GM12878 (cell line): ENCODE results near the gene BORCS6. TPM values are rescaled to one million over a fixed set of nuclear protein-coding genes. Genes with fewer than 3 reads are reported as not detected.

Source experiments
- ATF2 ChIP-seq: IDR thresholded peaks from 2 replicates; pipeline ENCODE4 v1.6.1; 2012; ENCODE audit warnings: low read length, inconsistent platforms
- BHLHE40 ChIP-seq, 2 experiments: fragments of 450-650 bp in 1 of 2; IDR thresholded peaks; 2 replicates each; pipeline ENCODE4 v1.6.1; 2011 to 2017; ENCODE audit warnings: low read depth in 2 of 2, borderline replicate concordance in 1 of 2, improper control_type of control experiment in 1 of 2, low read length in 1 of 2, mild to moderate bottlenecking in 1 of 2
- CBFB ChIP-seq: IDR thresholded peaks from 2 replicates; pipeline ENCODE4 v1.6.1; 2016; ENCODE audit warnings: antibody characterized with exemption, low read depth
- CREM ChIP-seq: IDR thresholded peaks from 2 replicates; pipeline ENCODE4 v1.6.1; 2014; ENCODE audit warnings: antibody characterized with exemption, low read depth
- DPF2 ChIP-seq: fragments of 450-650 bp; IDR thresholded peaks from 2 replicates; pipeline ENCODE4 v1.6.1; 2017; ENCODE audit warnings: mild to moderate bottlenecking
- KAT2A ChIP-seq: conservative IDR thresholded peaks from 2 replicates; pipeline ENCODE4 v1.6.1; 2011; ENCODE audit warnings: low read depth, low read length; ENCODE audit not compliant: control insufficient read depth
- KLF5 ChIP-seq: fragments of 450-650 bp; IDR thresholded peaks from 2 replicates; pipeline ENCODE4 v1.6.1; 2014; ENCODE audit warnings: mild to moderate bottlenecking; ENCODE audit not compliant: partially characterized antibody
- NBN ChIP-seq: fragments of 450-650 bp; IDR thresholded peaks from 2 replicates; pipeline ENCODE4 v1.6.1; 2016
- NKRF ChIP-seq: fragments of 450-650 bp; conservative IDR thresholded peaks from 2 replicates; pipeline ENCODE4 v1.6.1; 2017; ENCODE audit warnings: mild to moderate bottlenecking, moderate library complexity
- POLR2AphosphoS5 ChIP-seq: IDR thresholded peaks from 2 replicates; pipeline ENCODE4 v1.6.1; 2011; ENCODE audit warnings: mild to moderate bottlenecking, low read length, inconsistent platforms
- RCOR1 ChIP-seq: conservative IDR thresholded peaks from 2 replicates; pipeline ENCODE4 v1.6.1; 2012; ENCODE audit warnings: low read depth, low read length, improper control_type of control experiment
- TCF3 ChIP-seq: IDR thresholded peaks from 2 replicates; pipeline ENCODE4 v1.6.1; 2012; ENCODE audit warnings: low read depth, mild to moderate bottlenecking, low read length, borderline replicate concordance; ENCODE audit not compliant: insufficient read depth
- TCF7 ChIP-seq: IDR thresholded peaks from 2 replicates; pipeline ENCODE4 v1.6.1; 2014; ENCODE audit warnings: antibody characterized with exemption, borderline replicate concordance
- YY1 ChIP-seq: IDR thresholded peaks from 2 replicates; pipeline ENCODE4 v1.6.1; 2011; ENCODE audit warnings: low read depth, mild to moderate bottlenecking, low read length
- ZNF24 ChIP-seq: fragments of 450-650 bp; IDR thresholded peaks from 2 replicates; pipeline ENCODE4 v1.6.1; 2017; ENCODE audit warnings: antibody characterized with exemption, mild to moderate bottlenecking
- ZNF384 ChIP-seq: IDR thresholded peaks from 2 replicates; pipeline ENCODE4 v1.6.1; 2012; ENCODE audit warnings: low read depth, mild to moderate bottlenecking, low read length, improper control_type of control experiment, borderline replicate concordance
- ZNF687 ChIP-seq: fragments of 450-650 bp; IDR thresholded peaks from 2 replicates; pipeline ENCODE4 v1.6.1; 2017; ENCODE audit warnings: mild to moderate bottlenecking, moderate library complexity
- polyA plus RNA-seq, 11 experiments: library from polyadenylated mRNA; depleted of rRNA in 4 of 11; unstranded in 6 of 11; stranded (reverse) in 5 of 11; fragments of >200 nt; fragmentation: Nextera tagmentation in 4 of 11; fragmentation: Illumina TruSeq in 1 of 11; extraction: Ambion mirVana in 4 of 11; extraction: Trizol in 1 of 11; gene quantifications; 1 replicate in 1 of 11; 2 replicates in 10 of 11; pipeline versions ENCODE4 v1.2.1 to v1.2.3, GENCODE V29; 2011 to 2016; ENCODE audit warnings: inconsistent platforms in 2 of 11, missing spikeins in 2 of 11, low read depth in 1 of 11
- total RNA-seq, 4 experiments: library from RNA; depleted of rRNA in 3 of 4; stranded (reverse); fragments of >200 nt in 3 of 4; fragmentation: Illumina TruSeq in 1 of 4; extraction: Trizol in 1 of 4; gene quantifications; 2 replicates each; pipeline versions ENCODE4 v1.2.1 to v1.2.3, GENCODE V29; 2013 to 2021
- TF ChIP-seq, protein P1 (sequence below): IDR thresholded peaks from 2 replicates; pipeline ENCODE4 v1.6.1; 2012; ENCODE audit warnings: mild to moderate bottlenecking, low read depth, low read length

Gene BORCS6
- total and polyA plus RNA-seq, 10 of the 15 experiments (the other 5 are each of a cell fraction or from before 2014, with no cell fraction given): 0.37 to 14.1 (median 6.7) TPM

DNA sequence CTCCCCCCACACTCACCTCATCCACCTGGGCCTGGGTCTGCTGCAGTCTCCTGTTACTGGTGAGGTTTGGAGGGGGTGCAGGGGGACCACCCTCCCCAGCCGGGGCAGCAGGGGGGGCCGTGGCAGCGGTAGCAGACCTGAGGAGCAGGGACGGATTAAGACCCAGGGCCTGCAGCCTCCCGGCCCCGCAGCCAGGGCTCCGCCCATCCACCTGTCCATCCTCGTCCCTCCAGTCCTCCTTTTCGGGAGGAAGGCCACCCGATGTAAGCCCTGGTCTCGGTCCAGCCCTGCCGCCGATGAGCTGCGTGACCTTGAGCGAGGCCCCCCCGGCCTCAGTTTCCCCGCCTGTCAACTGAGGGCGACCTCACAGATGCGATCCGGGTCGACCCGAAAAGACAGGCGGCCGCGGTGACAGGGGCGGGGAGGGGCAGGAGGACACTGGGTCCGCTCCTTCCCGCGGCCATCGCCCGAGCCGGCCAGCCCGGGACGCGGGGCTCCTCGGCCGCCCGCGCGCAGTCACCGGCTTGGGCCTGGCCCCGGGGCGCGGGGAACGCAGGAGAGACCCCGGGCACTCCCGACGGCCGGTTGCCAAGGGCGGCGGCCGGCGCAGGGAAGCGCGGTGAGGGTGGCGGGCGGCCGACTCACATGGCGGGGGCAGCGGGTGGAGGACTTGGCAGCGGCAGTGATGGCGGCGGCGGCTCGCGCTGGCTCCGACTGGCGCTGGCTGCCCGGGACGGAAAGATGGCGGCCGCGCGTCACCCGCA is 27.6 kb downstream of the BORCS6 start, which contains the start of gene VAMP2 (continued):
- peak; percentile 82; the same call in 1 of the 2 replicates for TF ChIP-seq ZNF687
- no peak for TF ChIP-seq ATF2
- peak; percentile 67 for TF ChIP-seq ZNF24
- peak; percentile 89 for TF ChIP-seq DPF2
- 0 out of 2 replicates have a peak, but pooled peaks have one; percentile 2 for TF ChIP-seq TCF3
- TF ChIP-seq, protein P1, sequence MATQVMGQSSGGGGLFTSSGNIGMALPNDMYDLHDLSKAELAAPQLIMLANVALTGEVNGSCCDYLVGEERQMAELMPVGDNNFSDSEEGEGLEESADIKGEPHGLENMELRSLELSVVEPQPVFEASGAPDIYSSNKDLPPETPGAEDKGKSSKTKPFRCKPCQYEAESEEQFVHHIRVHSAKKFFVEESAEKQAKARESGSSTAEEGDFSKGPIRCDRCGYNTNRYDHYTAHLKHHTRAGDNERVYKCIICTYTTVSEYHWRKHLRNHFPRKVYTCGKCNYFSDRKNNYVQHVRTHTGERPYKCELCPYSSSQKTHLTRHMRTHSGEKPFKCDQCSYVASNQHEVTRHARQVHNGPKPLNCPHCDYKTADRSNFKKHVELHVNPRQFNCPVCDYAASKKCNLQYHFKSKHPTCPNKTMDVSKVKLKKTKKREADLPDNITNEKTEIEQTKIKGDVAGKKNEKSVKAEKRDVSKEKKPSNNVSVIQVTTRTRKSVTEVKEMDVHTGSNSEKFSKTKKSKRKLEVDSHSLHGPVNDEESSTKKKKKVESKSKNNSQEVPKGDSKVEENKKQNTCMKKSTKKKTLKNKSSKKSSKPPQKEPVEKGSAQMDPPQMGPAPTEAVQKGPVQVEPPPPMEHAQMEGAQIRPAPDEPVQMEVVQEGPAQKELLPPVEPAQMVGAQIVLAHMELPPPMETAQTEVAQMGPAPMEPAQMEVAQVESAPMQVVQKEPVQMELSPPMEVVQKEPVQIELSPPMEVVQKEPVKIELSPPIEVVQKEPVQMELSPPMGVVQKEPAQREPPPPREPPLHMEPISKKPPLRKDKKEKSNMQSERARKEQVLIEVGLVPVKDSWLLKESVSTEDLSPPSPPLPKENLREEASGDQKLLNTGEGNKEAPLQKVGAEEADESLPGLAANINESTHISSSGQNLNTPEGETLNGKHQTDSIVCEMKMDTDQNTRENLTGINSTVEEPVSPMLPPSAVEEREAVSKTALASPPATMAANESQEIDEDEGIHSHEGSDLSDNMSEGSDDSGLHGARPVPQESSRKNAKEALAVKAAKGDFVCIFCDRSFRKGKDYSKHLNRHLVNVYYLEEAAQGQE: no peak
- peak; percentile 96 for TF ChIP-seq YY1
- no peak for TF ChIP-seq KAT2A
- TF ChIP-seq RCOR1: no peak
- TF ChIP-seq NBN: no peak
- no peak for TF ChIP-seq KLF5
- TF ChIP-seq BHLHE40 (IDR thresholded peaks at IDR 0.05; ENCODE audit: borderline replicate concordance in 1 of 2, low read depth in 2 of 2, low read length in 1 of 2): peak; percentile 11 to 59; a peak in 3 of 4 replicates
- no peak for TF ChIP-seq CREM
- TF ChIP-seq NKRF: peak; percentile 89
- TF ChIP-seq CBFB: no peak
- TF ChIP-seq TCF7: no peak
- TF ChIP-seq POLR2AphosphoS5: peak; percentile 71; the same call in 1 of the 2 replicates
- no peak for TF ChIP-seq ZNF384
